ENCODE data around the gene PRKACA.

PRKACA gene

GRCh38 chr19:14091081-14091812 lies 26.3 kb downstream of the PRKACA start (continued):
- TF ChIP-seq PRDM2 (tag by site-specific recombination; IDR thresholded peaks at IDR 0.05; ENCODE audit: borderline replicate concordance), result no peak
- TF ChIP-seq ZNF600 (tag by site-specific recombination; IDR thresholded peaks at IDR 0.05), result 0 out of 2 replicates have a peak, but pooled peaks have one; percentile 28

DNA sequence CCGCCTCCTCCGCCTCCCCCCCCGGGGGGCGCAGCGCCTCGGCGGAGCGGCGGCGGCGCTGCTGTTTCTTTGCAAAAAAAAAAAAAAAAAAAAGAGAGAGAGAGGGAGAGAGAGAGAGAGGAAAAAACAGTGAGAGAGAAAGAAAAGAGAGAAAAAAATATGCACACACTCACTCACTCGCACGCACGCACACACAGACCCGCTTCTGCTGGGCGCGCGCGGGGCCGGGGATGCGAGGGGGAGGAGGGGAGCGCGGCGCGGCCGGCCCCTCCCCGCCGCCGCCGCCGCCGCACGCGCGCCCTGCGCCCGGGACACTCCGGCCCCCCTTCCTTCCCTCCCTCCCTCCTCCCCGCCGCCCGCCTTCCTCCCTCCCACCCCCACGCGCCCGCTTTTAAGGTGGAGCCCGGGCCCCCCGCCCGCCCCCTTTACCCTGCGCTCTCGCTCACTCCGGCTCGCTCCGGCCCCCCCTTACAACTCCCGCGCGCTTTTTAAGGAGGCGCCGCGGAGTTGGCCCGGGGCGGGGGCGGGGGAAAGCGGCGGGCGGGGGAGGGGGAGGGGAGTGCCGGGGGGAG lies 27.0 kb downstream of the PRKACA start, which contains the start of gene SAMD1:
Gene SAMD1, minus strand, starts transcription at position 243 of the 572 bp plus-strand sequence.
- no peaks in the 10 kb centered on the region for H3K9me3 ChIP-seq (ENCODE audit: control insufficient read depth, insufficient read depth, low read depth, low read length)
- peak within 1 kb of the TSS; percentile 68; the same call in 1 of the 2 replicates for H3K27ac ChIP-seq (ENCODE audit: extremely low read depth, low read depth, low read length)
- H3K36me3 ChIP-seq (ENCODE audit: control insufficient read depth in 2 of 2, insufficient read depth in 1 of 2, low read length in 2 of 2), result peaks cover 4 to 14% of the 10 kb centered on the region in 2 experiments; a peak in 2 of 3 replicates
- H3K4me1 ChIP-seq (ENCODE audit: control insufficient read depth, insufficient read depth, low read length), result no peaks in the 10 kb centered on the region
- TF ChIP-seq ZFP41 (tag by site-specific recombination; IDR thresholded peaks at IDR 0.05; ENCODE audit: borderline replicate concordance) (no peak), ZBTB1 (tag by site-specific recombination; IDR thresholded peaks at IDR 0.05) (no peak), ZNF133 (tag by site-specific recombination; IDR thresholded peaks at IDR 0.05) (no peak), PATZ1 (tag by site-specific recombination; IDR thresholded peaks at IDR 0.05) (peak; percentile 50; the same call in 1 of the 2 replicates), GLIS1 (tag by site-specific recombination; IDR thresholded peaks at IDR 0.05) (0 out of 2 replicates have a peak, but pooled peaks have one; percentile 11), ZEB2 (tag by site-specific recombination; IDR thresholded peaks at IDR 0.05) (peak; percentile 43; the same call in 1 of the 2 replicates), ZBTB26 (tag by site-specific recombination; optimal IDR thresholded peaks at IDR 0.05) (peak; percentile 6), ZNF398 (tag by site-specific recombination; IDR thresholded peaks at IDR 0.05) (peak; percentile 82), ZNF843 (tag by site-specific recombination; IDR thresholded peaks at IDR 0.05) (no peak), GFI1B (tag by site-specific recombination; IDR thresholded peaks at IDR 0.05) (no peak), ZNF596 (tag by site-specific recombination; IDR thresholded peaks at IDR 0.05) (peak; percentile 85), ZNF211 (tag by site-specific recombination; IDR thresholded peaks at IDR 0.05; ENCODE audit: low read depth) (no peak), ZNF335 (tag by site-specific recombination; conservative IDR thresholded peaks at IDR 0.05) (peak; percentile 70), ZBTB8A (tag by site-specific recombination; IDR thresholded peaks at IDR 0.05) (peak; percentile 13), ZNF341 (tag by site-specific recombination; IDR thresholded peaks at IDR 0.05; ENCODE audit: low read depth) (peak; percentile 93), ZSCAN16 (tag by site-specific recombination; IDR thresholded peaks at IDR 0.05) (no peak), KLF8 (tag by site-specific recombination; IDR thresholded peaks at IDR 0.05) (peak; percentile 45; the same call in 1 of the 2 replicates), GLI2 (tag by site-specific recombination; IDR thresholded peaks at IDR 0.05; ENCODE audit: borderline replicate concordance, low read depth) (no peak)
- TF ChIP-seq, protein P1, sequence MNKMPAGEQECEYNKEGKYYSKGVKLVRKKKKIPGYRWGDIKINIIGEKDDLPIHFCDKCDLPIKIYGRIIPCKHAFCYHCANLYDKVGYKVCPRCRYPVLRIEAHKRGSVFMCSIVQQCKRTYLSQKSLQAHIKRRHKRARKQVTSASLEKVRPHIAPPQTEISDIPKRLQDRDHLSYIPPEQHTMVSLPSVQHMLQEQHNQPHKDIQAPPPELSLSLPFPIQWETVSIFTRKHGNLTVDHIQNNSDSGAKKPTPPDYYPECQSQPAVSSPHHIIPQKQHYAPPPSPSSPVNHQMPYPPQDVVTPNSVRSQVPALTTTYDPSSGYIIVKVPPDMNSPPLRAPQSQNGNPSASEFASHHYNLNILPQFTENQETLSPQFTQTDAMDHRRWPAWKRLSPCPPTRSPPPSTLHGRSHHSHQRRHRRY (tag by site-specific recombination; IDR thresholded peaks at IDR 0.05), result no peak
- ChIA-PET POLR2A (interaction anchor here (1.4 kb wide), 1 partner anchor 46 kb away, joined by 3 read pairs; no protein-coding TSS in a partner anchor), CTCF (interaction anchor here (0.9 kb wide), 1 partner anchor 9 kb away, joined by 3 read pairs; no protein-coding TSS in a partner anchor)
- H3K4me3 ChIP-seq (ENCODE audit: low read depth, low read length), result peak within 1 kb of the TSS; percentile 52

Data from HEK293 (cell line).